Activated CD4-positive, CD25-positive, alpha-beta regulatory T cell (primary cell): ENCODE results near the gene AP1S3.
"Not testable (repeated sequence)": the region's sequence is repeated elsewhere in the genome, so short reads cannot be mapped to it uniquely, and the experiment has no call there.

ENCODE experiments used
- DNase-seq, 4 experiments: peaks; one replicate each; lab custom pipeline; 2025; lab: John Stamatoyannopoulos, UW

AP1S3 gene

DNA sequence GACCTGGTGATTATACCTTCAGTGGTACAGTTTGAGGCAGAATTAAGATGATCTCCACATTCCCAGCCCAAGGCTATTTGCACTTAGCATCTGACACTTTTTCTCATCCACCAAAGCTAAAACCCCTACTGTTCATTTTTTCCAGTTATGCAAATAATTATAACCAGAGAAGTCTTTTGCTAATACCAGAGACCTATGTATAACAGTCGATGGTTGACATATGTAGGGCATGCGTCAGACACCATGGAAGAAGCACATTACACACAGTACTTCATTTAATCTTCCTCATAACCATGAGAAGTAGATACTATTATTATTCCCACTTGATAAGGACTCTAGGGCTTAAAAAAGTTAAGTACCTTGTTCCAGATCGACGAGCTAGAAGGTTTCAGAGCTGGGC is 36.5 kb downstream of the AP1S3 start:
- DNase-seq: no peak

DNA sequence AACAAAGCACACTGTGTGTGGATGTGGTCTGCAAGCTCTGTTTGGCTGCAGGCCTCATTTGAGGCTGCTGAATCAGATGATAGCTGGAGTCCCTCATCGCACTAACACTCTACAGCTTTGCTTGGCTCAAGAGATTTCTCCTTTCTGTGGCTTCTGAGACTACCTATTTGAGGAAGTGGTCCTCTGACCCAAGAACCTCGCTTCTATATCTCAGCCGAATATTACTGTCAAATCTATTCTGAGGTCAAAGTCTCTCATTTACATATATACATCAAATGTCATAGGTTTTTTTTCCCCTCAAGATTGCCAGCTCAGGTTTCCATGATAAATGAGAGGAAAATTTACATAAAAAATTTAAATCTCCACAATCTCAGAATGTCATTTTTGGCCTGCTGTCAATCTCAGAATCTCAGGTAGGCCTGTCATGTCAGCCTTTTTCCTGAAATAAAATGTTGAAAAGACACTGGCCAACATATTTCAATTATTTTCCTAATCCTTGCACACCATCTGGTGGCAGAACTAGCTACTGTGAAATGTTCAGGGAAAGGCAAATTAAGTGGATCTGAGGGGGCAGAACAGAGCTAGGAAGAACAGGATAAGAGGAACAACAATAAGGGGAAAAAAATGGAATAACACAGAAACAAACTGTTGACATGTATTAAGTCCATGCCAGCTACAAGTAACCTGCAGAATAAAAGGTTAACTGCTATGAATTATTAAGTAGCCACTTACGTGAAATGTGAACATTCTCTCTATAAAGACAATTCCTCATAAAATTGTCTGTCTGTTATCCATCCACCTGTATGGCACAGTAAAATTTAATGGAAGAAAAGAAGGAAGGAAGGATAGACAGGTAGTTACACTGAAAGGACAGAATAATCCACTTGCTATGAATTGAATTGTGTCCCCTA is 39.3 kb downstream of the AP1S3 start:
- DNase-seq: no peak

- no peak for DNase-seq
Measured at GRCh38 chr2:223797037-223797436, 40.3 kb downstream of the AP1S3 start.

DNA sequence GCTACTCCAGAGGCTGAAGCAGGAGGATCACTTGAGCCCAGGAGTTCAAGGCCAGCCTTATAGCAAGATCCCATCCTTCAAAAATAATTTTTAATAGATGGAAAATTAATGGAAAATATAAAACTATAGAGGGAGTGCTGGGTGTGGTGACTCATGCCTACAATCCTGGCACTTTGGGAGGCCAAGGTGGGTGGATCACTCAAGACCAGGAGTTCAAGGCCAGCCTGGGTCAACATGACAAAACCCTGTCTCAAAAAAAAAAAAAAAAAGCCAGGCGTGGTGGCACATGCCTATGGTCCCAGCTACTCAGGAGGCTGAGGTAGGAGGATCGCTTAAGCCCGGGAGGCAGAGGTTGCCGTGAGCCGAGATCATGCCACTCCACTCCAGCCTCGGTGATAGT is 48.0 kb downstream of the AP1S3 start:
- no peak for DNase-seq

GRCh38 chr2:223788826-223789225 is 48.6 kb downstream of the AP1S3 start:
- DNase-seq: no peak

GRCh38 chr2:223788106-223788505 is 49.3 kb downstream of the AP1S3 start:
- DNase-seq: not testable (repeated sequence)

GRCh38 chr2:223787358-223787757 is 50.0 kb downstream of the AP1S3 start:
- DNase-seq: no peak

DNA sequence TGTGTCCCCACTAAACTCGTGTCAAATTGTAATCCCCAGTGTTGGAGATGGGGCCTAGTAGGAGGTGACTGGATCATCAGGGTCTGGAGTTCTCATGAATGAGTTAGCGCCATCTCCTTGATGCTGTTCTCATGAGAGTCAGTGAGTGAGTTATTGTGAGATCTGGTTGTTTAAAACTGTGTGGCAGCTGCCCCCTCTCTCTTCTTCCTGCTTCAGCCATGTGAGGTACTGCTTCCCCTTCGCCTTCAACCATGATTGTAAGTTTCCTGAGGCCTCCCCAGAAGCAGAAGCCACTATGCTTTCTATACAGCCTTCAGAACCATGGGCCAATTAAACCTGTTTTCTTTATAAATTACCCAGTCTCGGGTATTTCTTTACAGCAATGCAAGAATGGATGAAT is 50.4 kb downstream of the AP1S3 start:
- DNase-seq: no peak

GRCh38 chr2:223786236-223786635 is 51.1 kb downstream of the AP1S3 start:
- DNase-seq: no peak

- DNase-seq: no peak
Measured at GRCh38 chr2:223784221-223784772, 53.1 kb downstream of the AP1S3 start.

- DNase-seq: no peak
Measured at GRCh38 chr2:223782629-223783028, 54.8 kb downstream of the AP1S3 start.

DNA sequence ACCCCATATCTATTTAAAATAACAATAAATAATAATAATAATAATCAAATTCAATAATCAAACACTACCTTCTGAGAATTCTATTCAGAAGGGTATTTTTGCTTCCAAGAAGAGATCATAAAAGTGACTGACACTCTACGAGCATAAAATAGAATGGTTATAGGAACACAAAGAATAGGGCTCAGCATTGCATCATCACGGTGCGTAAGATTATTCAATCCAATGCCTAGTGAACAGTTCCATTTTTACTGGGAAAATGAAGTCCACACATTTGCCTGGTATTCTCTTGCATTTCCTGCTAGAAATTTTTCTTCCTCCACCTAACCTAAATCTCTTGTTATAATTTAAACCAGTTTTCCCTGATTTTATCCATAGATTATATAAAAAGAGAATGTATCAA is 55.8 kb downstream of the AP1S3 start:
- DNase-seq: no peak

- no peak for DNase-seq
Measured at GRCh38 chr2:223779877-223780276, 57.5 kb downstream of the AP1S3 start.

- no peak for DNase-seq
Measured at GRCh38 chr2:223774193-223774592, 63.2 kb downstream of the AP1S3 start.

DNA sequence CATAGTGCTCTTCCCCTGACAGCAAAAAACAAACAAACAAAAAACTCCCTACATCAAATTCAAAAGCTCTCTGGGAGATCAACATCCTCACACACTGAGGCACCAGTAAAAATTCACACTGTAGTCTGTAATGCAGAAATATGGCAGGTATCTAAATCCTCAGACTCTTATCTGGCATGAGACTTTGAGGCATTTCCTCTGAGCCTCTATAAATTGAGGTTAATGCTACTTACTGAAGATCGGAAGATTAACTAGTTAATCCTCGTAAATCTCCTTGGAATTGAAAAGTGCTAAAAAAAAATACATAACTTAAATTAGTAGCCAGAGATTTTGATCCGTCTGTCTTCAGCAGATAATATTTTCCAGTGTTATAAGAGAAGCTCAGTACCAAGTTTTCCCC is 65.0 kb downstream of the AP1S3 start:
- DNase-seq: no peak

DNA sequence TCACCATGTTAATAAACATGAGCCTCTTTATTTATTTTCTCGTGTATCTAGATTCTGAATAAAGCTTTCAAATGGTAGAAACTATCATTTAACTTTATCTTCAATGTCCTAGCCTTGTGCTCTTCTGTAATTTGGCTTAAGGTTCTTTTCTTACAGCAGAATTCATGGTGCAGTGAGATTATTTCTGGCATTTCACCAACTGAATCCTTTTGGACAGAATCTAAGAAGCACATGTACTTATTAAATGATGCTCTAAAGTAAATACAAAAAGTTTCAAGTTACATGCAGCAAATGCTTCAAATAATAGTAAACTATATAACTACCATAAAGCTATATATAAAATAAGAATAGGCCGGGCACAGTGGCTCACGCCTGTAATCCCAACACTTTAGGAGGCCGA is 65.9 kb downstream of the AP1S3 start:
- no peak for DNase-seq

GRCh38 chr2:223768179-223768578 is 69.2 kb downstream of the AP1S3 start:
- DNase-seq: no peak

DNA sequence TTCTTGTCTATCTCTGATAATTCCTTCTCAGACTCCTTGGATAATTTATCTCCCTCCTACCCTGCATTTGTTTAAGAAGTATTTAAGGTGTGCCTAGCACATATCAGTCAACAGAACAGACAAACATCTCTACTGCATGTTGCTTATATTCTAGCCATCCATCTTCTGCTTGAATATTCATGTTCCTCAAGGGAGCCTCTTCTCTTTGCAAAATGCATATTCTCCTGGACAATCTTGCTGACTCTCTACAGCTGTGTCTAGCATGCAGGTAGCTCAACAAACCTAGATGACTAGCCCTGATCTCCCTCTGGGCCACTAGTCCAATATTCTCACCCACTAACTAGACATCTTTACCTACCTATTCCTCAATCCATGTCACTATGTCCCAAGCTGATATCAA is 70.0 kb downstream of the AP1S3 start:
- no peak for DNase-seq

- DNase-seq: no peak
Measured at GRCh38 chr2:223765221-223765785, 72.1 kb downstream of the AP1S3 start.

- DNase-seq: no peak
Measured at GRCh38 chr2:223764796-223765195, 72.6 kb downstream of the AP1S3 start.

- DNase-seq: no peak
Measured at GRCh38 chr2:223762853-223763252, 74.5 kb downstream of the AP1S3 start.

DNA sequence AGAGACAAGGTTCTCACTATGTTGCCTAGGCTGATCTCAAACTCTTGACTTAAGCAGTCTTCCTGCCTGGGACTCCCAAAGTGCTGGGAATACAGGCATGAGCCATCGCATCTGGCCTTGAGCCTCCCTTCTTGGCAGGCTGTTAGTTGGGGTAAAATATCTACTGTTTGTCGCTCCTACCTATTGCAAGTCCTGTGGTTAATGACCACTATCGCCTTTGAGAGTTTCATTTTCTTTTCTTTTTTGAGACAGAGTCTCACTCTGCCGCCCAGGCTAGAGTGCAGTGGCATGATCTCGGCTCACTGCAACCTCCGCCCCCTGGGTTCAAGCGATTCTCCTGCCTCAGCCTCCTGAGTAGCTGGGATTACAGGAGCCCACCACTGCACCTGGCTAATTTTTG is 75.6 kb downstream of the AP1S3 start:
- DNase-seq: not testable (repeated sequence)

DNA sequence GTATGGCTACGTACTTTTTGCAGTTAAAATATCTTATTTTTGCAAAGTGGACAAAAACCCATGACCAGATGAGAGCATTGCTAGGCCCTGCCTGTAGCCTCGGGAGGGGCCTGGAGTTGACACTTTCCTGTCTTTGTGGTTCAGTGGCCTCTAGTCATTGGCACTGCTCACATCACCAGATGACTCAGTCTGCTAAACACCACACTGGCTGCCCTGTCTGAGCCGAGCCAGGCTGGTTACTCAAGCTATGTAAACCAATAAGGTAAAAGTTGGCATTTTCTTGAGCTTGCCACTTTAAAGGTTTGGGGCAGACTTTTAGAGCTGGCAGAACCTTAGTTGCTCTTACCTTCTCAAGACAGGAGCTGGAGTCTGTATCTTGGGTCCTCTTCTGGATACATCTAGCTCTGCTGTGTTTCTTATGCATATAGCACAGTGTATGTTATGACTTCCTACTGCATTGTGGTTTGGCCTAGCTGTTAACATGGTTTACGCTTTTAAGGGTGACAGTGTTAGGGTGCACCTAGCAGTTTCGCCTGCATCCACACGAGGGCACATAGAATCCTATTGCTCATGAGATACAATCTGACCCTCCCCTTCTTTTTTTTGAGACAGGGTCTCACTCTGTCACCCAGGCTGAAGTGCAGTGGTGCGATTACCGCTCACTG is 76.4 kb downstream of the AP1S3 start:
- no peak for DNase-seq
